ENCODE data around the gene DENND6B.
"Not testable (repeated sequence)": the region's sequence is repeated elsewhere in the genome, so short reads cannot be mapped to it uniquely, and the experiment has no call there.

DENND6B gene

DNA sequence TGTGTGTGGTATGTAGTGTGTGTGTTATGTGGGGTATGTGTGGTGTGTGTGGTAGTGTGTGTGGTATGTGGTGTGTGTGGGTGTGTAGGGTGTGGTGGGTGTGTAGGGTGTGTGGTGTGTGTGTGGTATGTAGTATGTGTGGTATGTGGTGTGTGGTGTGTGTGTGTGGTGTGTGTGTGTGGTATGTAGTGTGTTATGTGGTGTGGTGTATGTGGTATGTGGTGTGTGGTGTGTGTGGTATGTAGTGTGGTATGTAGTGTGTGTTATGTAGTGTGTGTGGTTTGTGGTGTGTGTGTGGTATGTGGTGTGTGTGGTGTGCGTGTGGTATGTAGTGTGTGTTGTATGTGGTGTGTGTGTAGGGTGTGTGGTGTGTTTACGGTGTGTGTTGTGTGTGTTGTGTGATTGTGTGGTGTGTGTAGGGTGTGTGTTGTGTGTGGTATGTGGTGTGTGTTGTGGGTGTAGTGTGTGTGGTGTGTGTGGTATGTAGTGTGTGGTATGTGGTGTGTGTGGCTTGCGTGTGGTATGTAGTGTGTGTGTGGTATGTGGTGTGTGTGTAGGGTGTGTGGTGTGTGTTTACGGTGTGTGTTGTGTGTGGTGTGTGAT is 12.1 kb upstream of the DENND6B start:
- no peak for DNase-seq

DNA sequence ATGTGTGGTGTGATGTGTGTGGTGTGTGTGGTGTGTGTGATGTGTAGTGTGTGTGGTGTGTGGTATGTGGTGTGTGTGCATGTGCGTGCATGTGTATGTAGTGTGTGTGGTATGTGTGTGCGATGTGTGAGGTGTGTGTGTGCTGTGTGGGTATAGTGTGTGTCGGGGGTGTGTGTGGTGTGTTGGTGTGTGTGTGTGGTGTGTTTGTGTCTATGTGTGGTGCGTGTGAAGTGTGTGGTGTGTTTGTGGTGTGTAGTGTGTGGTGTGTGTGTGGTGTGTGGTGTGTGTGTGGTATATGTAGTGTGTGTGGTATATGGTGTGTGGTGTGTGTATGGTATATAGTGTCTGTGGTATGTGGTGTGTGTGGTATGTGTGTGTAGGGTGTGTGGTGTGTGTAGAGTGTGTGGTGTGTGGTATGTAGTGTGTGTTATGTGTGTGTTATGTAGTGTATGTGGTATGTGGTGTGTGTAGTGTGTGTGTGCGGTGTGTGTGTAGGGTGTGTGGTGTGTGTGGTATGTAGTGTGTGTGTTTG is 11.3 kb upstream of the DENND6B start:
- DNase-seq = no peak

DNA sequence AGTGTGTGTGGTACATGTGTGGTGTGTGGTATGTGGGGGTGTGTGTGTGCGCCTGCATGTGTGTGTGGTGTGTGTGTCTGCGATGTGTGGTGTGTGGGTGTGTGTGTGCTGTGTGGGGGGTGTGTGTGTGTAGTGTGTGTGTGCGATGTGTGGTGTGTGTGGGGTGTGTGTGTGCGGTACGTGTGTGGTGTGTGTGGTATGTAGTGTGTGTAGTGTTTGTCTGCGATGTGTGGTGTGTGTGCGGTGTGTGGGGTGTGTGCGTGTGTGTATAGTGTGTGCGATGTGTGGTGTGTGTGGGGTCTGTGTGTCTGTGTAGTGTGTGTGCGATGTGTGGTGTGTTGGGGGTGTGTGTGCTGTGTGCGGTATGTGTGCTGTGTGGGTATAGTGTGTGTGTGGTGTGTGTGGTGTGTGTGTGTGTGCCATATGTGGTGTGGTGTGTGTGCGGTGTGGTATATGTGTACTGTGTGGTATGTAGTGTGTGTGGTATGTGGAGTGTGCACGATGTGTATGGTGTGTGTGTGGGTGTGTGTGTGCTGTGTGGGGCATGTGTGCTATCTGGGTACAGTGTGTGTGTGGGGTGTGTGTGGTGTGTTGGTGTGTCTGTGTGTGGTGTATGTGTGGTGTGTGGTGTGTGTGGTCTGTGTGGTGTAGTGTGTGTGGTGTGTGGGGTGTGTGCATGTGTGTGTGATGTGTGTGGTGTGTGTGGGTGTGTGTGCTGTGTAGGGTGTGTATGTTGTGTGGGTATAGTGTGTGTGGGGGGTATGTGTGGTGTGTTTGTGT is 10.6 kb upstream of the DENND6B start:
- no peak for DNase-seq

DNA sequence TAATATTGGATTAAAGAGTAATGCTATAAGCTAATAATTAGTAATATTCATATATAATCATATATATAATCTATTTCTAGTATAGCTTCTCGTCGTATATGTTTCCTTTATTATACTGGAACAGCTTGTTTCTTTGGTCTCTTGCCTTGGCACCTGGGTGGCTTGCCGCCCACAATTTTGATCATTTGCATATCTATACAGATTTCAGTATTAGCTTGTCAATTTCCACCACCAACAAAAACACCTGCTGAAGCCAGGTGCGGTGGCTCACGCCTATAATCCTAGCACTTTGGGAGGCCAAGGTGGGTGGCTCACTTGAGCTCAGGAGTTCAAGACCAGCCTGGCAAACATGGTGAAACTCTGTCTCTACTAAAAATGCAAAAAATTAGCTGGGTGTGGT is 7.6 kb upstream of the DENND6B start:
- DNase-seq = not testable (repeated sequence)

DNA sequence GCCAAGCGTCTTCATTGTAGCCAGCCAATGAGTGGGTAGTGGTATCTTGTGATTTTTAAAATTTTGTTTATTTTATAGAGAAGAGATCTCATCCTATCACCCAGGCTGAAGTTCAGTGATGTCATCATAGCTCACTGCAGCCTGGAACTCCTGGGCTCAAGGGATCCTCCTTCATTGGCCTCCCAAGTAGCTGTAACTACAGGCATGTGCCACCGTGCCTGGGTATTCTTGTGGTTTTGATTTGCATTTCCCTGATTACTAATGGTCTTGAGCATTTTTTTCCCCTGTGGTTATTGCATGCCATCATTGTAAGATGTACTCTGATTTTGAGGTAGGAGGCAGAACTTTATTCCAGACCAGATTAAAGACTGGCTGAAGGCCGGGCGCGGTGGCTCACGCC is 2.4 kb upstream of the DENND6B start:
- DNase-seq = no peak

DNA sequence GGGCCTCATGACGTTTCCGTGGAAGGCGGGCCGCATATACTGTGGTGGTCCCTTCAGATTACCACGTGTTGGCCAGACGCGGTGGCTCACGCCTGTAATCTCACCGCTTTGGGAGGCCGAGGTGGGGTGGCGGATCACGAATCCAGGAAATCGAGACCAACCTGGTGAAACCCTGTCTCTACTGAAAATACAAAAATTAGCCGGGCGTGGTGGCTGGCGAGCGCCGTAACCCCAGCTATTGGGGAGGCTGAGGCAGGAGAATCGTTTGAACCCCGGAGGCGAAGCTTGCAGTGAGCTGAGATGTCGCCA is 853 bp upstream of the DENND6B start:
- no peak for DNase-seq

DNA sequence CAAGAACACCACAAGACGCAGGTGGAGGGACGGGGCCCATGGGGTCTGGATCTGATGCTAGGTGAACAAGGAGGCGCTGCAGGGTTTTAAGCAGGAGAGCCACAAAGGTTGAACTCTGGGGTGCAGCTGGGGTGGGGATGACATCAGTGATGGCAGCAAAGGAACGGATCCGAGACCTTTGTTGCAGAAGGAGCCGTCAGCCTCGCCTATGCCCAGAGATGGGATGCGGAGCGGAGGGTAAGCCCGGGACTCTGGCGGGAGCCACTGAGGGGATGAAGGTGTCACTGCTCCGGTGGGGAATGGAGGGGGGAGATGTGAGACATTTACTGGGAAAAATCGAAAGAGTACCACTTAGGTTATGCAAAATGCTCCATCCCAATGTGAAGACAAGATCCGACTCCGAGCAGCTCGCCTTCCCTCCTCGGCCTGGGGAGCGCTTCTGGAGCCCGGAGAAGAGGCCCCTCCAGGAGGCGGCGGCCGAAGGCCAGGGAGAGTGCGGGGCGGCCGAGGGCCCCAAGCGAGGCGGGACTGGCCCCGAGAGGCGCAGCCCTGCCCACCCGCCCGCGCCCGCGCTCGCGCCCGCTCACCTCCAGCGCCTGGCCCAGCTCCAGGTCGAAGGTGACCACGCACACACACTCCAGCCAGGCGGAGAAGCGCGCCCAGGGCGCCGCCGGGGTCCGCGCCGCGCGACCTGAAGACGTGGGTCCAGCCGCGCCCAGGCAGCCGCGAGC is 422 bp downstream of the DENND6B start:
- DNase-seq = no peak

DNA sequence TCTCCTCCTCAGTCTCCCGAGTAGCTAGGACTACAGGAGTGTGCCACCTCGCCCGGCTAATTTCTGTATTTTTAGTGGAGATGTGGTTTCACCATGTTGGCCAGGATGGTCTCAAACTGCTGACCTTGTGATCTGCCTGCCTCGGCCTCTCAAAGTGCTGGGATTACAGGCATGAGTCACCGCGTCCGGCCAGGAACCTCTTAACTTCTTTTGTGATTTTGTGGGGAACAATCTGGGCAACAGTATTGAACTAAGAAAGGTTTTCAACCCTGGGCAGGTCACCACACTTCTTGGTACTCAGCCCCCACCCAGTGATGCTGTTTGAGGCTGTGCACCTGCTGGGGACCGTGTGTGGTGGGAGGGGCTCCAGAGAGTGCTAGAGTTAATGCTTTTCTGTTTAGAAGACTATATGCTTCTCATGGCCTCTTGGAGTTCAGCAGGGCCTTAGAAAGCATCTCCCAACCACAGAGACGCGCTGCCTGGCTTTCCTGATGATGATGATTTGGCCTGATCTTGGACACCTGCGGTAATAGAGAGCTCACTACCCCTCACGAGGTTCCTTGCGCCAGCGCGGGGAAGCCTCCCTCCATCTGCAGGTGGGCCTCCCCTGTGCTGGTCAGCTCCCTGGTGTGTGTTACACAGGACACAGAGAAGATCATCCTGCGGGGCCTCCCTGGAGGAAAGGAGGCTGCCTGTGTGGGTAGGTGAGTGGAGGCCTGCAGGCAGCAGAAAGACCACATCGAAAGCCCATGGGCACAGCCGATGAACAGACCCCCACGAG is 1.2 kb downstream of the DENND6B start:
- no peak for DNase-seq

DNA sequence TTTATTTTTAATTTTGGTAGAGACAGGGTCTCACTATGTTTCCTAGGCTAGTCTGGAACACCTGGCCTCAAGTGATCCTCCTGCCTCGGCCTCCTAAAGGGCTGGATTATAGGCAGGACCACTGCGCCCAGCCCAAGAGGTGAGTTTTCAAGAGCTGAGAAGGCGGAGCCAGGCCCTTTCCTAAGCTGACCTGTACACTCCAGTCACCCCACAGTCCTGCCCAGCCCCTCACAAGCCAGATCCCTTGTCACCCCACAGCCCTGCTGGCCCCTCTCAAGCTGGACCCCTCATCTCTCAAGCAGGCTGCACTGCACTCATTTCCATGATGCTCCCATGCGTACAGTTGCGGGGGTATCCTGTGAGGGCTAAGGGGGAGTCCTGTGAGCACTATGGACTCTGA is 2.9 kb downstream of the DENND6B start:
- DNase-seq = no peak

DNA sequence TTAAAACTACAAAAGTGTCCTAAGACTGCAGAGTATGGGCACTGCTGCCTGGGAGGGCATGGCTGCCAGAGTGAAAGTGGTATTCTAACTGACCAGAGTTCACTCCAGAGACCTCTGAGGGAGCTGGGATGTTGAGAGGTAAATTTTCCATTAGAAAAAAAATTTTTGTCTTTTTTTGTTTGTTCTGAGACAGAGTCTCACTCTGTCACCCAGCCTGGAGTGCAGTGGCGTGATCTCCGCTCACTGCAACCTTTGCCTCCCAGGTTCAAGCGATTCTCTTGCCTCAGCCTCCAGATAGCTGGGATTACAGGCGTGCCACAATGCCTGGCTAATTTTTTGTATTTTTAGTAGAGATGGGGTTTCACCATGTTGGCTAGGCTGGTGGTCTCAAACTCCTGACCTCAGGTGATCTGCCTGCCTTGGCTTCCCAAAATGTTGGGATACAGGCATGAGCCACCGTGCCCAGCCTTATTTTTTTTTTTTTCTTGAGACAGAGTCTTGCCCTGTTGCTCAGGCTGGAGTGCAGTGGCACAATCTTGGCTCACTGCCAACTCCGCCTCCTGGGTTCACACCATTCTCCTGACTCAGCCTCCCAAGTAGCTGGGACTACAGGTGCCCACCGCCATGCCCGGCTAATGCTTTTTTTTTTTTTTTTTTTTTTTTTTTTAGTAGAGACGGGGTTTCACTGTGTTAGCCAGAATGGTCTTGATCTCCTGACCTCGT is 4.3 kb downstream of the DENND6B start:
- not testable (repeated sequence) for DNase-seq

DNA sequence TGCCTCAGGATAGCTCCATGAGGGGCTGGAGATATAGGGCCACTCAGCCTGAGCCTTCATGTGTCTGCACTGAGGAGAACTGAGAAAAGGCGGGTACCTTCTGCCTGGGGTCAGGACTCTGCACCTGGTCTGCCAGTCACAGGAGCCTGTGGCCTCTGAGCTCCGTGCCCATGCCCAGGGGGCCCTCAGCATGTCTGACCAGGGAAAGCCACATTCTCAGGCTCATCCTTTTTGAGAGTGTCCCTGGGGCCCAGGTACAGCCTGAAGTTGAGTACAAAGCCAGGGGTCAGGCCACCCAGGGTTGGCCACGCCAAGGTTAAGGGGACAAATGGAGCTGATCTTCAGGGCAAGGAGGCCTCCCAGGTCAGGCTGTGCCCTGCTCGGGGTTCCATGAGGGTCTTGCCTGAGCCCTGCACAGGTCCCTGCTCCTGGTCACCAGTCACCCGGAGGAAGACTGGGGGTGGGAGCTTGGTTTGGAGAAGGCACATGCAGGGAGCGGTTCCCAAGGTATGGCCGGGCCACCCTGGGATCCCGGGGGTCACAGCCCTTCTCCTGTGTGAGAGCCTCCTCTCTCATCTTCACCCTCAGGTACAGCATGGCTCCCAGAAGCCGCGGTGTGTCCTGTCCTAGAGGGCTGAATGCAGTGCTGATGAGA is 6.0 kb downstream of the DENND6B start:
- no peak for DNase-seq

DNA sequence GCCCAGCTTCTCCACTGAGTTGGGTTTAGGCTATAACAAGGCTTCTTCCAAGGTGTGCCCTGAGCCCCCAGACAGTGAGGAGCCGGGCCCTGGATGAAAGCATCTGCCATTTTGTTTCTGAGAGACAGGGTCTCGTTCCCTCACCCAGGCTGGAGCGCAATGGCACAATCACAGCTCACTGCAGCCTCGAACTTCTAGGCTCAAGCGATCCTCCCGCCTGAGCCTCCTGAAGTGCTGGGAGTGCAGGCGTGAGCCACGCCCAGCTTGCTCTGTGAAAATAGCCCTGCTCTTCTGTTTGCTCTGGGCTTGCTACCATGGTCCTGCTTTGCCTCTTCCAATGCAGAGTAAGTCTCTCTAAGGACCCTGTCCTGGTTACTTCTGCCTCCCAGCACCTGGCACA is 6.7 kb downstream of the DENND6B start:
- no peak for DNase-seq

DNA sequence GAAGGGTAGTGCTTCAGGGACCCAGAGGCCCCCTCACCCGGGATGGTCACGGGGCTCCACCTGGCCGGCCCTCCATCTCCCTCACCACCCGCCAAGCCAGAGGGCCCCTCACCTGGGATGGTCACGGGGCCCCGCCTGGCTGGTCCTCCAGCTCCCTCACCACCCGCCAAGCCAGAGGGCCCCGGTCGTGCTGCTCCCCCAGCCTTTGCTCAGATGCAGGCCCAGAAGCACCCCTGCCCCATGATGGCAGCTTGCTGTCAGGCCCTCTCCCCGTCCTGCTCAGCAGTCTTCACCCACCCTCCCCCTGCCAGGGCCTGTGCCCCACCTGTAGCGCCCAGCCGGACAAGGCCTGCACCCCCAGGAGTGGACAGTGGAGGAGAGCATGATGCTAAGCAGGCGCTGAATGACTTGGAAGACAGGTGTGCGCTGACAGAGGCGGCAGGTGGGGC is 7.3 kb downstream of the DENND6B start:
- no peak for DNase-seq

DNA sequence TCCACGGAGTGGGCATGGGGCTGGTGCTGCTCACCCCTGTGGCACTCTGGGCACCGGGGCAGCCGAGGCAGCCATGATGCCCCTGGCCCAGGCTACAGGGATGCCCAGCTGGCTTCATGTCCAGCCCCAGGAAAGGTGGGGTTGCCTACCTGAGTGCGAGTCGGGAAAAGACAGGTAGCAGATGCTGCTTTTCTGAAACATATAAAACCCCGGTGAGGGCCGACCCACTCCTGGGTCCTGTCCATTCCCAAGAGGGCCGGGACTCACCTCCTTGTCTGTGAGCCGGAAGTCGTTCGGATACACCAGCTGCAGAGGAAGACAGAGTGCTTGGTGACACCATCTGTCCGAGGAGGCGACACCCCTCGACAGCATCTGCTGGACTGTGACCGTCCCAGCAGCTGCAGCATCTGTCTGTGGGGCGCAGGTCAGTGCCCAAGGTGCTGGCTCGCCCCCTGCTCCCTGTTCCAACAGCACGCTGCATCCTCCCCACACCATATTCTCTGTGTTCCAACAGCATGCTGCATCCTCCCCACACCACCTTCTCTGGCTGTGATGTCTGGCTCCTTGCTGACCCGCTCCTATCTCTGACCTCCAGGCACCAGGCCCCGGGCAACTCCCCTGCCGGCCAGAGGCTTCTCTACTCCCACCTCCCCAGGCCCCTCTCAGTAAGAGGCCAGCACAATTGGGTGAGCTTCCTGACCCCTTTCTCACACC is 8.0 kb downstream of the DENND6B start:
- no peak for DNase-seq

DNA sequence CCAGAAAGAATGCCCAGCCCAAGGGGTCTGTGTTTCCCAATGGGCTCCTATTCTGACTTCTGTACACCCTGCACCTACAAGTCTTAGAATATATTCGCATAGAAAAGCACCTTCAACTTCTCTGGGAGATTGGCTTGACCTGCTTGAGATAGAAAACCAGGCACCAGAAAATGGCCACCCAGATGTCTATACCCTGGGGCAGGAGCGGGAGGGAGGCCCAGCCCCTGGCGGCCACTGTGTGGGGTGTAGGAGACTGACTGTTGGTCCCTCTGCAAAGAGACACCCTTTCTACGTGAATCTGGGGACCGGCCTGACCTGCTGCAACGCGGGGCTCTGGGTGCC is 8.5 kb downstream of the DENND6B start:
- DNase-seq = no peak

DNA sequence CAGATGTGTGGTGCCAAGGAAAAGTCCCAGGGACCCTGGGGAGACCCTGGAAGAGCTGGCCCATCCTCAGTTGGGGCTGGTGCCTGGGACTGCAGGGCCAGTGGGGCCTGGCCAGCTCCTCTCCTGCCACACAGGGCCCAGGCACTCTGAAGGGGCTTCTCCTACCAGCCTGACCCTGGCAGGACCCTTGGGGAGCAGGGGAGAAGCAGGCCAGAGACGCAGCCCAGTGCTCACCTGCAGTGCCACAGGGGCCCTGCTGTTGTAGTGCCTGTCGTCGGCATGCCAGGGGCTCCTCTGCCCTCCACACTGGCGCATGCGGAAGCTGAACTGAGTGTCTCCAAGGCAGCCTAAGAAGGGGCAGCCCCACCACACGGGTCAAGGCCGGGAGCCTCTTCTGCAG is 9.1 kb downstream of the DENND6B start:
- no peak for DNase-seq

DNA sequence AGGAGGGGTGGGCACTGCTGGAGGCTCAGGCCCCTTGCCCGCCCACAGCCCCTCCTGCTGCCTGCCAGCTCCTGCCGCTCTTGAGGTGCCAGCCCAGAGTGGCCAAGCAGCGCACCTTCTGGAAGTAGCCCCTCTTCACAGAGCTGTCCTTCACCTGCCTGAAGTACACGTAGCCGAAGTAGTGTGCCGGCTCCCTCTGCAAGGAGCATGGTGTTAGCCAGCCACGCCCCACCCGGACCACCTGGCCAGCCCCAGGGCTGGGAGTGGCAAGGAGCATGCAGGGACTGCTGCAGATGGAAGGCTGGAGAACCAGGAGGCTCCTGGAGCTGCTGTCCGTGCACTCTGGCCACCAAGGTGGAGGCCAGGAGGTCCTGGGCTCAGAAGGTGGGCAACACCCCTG is 9.6 kb downstream of the DENND6B start:
- DNase-seq = no peak

DNA sequence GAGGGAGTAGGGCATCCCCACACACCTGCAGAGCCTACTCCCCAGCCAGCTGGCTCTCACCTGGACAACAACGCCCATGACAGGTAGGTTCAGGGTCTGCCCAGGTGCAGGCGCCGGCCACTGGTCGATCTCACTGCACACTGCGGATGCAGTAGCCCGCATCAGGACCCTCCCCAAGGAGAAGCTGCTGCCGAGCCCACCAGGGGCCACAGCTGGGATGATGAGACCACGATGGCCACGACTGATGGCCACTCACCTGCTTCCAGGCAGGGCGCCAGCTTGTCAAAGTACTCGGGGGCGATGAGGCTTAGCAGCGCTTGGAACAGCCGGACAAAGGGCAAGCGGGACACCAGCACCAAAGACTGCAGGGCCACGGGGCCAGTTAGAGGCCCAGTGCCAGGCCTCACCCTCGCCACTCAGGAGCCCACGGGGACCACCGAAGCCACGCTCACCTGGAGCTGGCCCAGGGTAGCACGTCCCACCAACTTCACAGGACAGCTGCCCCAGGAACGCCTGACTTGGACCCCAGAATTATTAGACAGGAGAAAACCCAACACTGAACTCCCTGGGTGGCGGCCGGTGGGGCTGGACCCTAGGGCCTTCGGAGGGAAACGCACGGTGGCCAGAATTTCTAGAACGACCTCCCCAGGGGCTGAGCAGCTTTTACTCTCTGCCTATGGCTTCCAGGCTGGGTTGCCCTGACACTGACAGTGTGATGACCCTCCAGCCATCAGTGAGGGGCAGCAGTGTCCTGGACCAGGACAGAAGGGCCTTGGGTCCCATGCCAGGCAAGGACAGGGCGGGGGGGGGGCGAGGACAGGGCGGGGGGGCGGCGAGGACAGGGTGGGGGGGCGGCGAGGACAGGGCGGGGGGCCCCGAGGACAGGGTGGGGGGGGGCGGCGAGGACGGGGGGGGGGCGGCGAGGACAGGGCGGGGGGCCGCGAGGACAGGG is 10.4 kb downstream of the DENND6B start:
- DNase-seq = no peak

DNA sequence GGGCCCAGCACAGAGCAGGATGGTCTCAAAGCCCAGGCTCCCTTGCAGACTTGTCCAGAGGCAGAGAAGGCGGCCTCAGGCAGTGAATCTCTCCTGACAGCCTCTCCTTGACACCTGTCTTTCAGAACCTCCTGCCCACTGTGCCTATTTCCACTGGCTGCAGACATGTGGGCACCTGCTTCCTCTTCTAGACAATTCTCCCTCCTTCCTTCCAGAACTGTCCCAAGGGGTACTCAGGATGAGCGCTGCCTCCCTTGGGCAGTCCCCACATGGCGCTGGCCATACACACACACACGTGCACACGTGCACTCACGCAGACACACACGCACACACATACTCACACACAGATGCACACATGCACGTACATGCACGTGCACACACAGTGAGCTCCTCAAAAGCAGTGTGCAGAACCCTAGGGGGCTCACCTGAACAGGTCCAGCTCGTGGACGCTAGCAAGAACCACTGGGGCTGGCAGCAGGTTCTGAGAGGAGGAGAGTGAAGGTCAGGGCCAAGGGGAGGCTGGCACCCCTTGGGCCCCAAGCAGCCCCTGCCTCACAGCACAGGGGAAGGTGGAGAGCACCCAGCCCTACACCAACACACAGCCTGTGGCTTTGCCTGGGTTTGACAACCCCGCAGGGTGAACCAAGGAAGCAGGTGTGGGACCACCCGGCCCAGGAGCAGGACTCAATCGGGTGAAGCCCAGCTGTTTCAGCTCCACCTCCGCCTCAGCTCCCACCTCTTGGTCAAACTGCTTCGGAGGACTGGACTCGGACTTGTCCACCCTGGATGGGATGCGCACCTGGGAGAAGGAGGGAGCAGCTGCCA is 11.3 kb downstream of the DENND6B start:
- DNase-seq = no peak

All from GF-D8 (cell line).